Heart left ventricle (tissue), 16 donors: ENCODE results near the gene SRCIN1. TPM values are rescaled to one million over a fixed set of nuclear protein-coding genes. Genes with fewer than 3 reads are reported as not detected.
A peak's percentile ranks its signal among the peaks of the same experiment; 100 is the strongest.

Experiments used
- ATAC-seq, 4 donors: fragments of 200-7000 bp; cut with Tn5 transposase; one replicate each; pipeline ENCODE4 v1.9.1; 2020 to 2022; ENCODE audit warnings: moderate library complexity in 4 of 4, mild to moderate bottlenecking in 3 of 4, moderate number of reproducible peaks in 1 of 4
- DNase-seq, 5 donors: peaks; one replicate each; pipeline ENCODE4 v3.0.0-alpha.2; 2020
- H3K27ac ChIP-seq, 12 donors: fragments of 200-600 bp; sonication (generic) in 4 of 12; one replicate each; pipeline versions ENCODE4 v1.5.0 to v1.8.0; 2016 to 2022; ENCODE audit warnings: mild to moderate bottlenecking in 2 of 12
- H3K27me3 ChIP-seq, 9 donors: fragments of 200-600 bp; sonication (generic) in 2 of 9; one replicate each; pipeline versions ENCODE4 v1.5.1 to v1.8.0; 2016 to 2022; ENCODE audit warnings: mild to moderate bottlenecking in 3 of 9
- H3K36me3 ChIP-seq, 9 donors: fragments of 200-600 bp; sonication (generic) in 2 of 9; one replicate each; pipeline versions ENCODE4 v1.5.0 to v1.8.0; 2018 to 2022; ENCODE audit warnings: mild to moderate bottlenecking in 2 of 9
- H3K4me1 ChIP-seq, 12 donors: fragments of 200-600 bp; sonication (generic) in 4 of 12; one replicate each; pipeline versions ENCODE4 v1.5.0 to v1.8.0; 2016 to 2022; ENCODE audit warnings: mild to moderate bottlenecking in 3 of 12
- H3K4me3 ChIP-seq, 12 donors: fragments of 200-600 bp; sonication (generic) in 4 of 12; one replicate each; pipeline versions ENCODE4 v1.5.0 to v1.8.0; 2017 to 2022; ENCODE audit warnings: mild to moderate bottlenecking in 9 of 12, moderate library complexity in 4 of 12
- H3K9me3 ChIP-seq, 12 donors: fragments of 200-600 bp; sonication (generic) in 4 of 12; one replicate each; pipeline versions ENCODE4 v1.5.0 to v1.8.0; 2016 to 2022; ENCODE audit warnings: mild to moderate bottlenecking in 1 of 12
- CTCF ChIP-seq, 12 donors: fragments of 200-600 bp; sonication (generic) in 4 of 12; IDR thresholded peaks; one replicate each; pipeline versions ENCODE4 v1.5.0 to v1.8.0; 2018 to 2022; ENCODE audit warnings: antibody characterized with exemption in 12 of 12, mild to moderate bottlenecking in 5 of 12
- POLR2A ChIP-seq, 2 donors: fragments of 450-650 bp; IDR thresholded peaks; one replicate each; pipeline ENCODE4 v1.6.1; 2017; ENCODE audit warnings: antibody characterized with exemption in 2 of 2, mild to moderate bottlenecking in 2 of 2, moderate library complexity in 2 of 2
- WGBS, 4 donors: extraction: QIAGEN DNeasy Blood & Tissue Kit in 2 of 4; methylation state at CpG; one replicate each; pipeline versions ENCODE4 v1.1.5 to v1.1.7; 2013 to 2018; 5-methylcytosine and 5-hydroxymethylcytosine counted together
- intact Hi-C, 10 donors: fragments of 100-400 bp; cut with DNase I; formaldehyde crosslinking; loops; one replicate each; pipeline versions ENCODE4 v1.11.1 to v1.14.2; 2022
- polyA plus RNA-seq, 2 donors: library from polyadenylated mRNA; stranded (reverse); fragments of 200-250 nt; gene quantifications; one replicate each; pipeline ENCODE4 v1.2.3, GENCODE V29; 2013
- total RNA-seq, 9 donors: library from RNA; depleted of rRNA in 2 of 9; stranded (reverse); fragments of >200 nt in 2 of 9; fragmentation: NEBNext Ultra II Directional in 3 of 9; extraction: Animal tissue kit (Norgen Biotek cat#: 25700) in 3 of 9; gene quantifications; one replicate each; pipeline versions ENCODE4 v1.1.0 to v1.2.4, GENCODE V29; 2016 to 2023
- donor health status: ischemic (EF 13 %, LVEDD 7.1; RV severe dilation, severe dysfunction).
- donor health status: healthy with polysubstance abuse.
- donor health status: DM: no; HTN: yes; CAD: no.
- donor health status: DM: no; HTN: no; CAD: no.
- donor health status: ischemic (EF 25% LVEDD 6.9; RV normal size, moderate dysfunction).
- donor health status: ischemic (EF 25% LVEDD 5.7; RV mildly dilated, moderate dysfunction).
- donor health status: healthy.
- donor health status: DM: yes; HTN: yes; CAD: no.
- donor health status: ischemic (EF 35%, LVEDD 5.7; RV mildly dilated, moderate dysfunction).
- donor health status: nonischemic (EF 11% LVEDD 7.7; RV severe dilation, severe dysfunction).
- donor health status: DM: yes; HTN: yes; CAD: no.
- donor health status: PGD.
- donor health status: ischemic (EF 29% LVEDD 5.4; RV normal size, mild dysfunction).
- donor health status: nonischemic (EF 23%, LVEDD 6.1; RV moderate dilation, normal function).

Gene SRCIN1
- total and polyA plus RNA-seq, 11 donors: 0.19 to 1.7 (median 0.95) TPM

GRCh38 chr17:38605411-38605840 is 326 bp downstream of the SRCIN1 start:
- DNase-seq (peak in 1 of 5 donors; percentile 44), ATAC-seq (peak in 1 of 4 donors; percentile 5)
- Histone ChIP-seq H3K4me1 (peaks cover 0 to 41% (median 12%) of the 10 kb centered on the region in 12 donors), H3K4me3 (peak overlapping the region in 10 of 12 donors; percentile 26 to 67 (median 57)), H3K27ac (no peak overlapping the region), H3K27me3 (peaks cover 13 to 91% (median 50%) of the 10 kb centered on the region in 9 donors), H3K9me3 (no peaks in the 10 kb centered on the region), H3K36me3 (no peaks in the 10 kb centered on the region)
- TF ChIP-seq CTCF (IDR thresholded peaks at IDR 0.05) (no peak), POLR2A (IDR thresholded peaks at IDR 0.05) (no peak)
- intact Hi-C loops: loop anchor here in 2 of 10 donors (5.0 kb wide), 3 partner anchors 48 to 57 kb away; no protein-coding TSS in a partner anchor
- 1 to 3% (median 2%) methylated on average over 26 to 44 of the region's 44 CpGs for whole genome bisulfite sequencing, 4 donors

- intact Hi-C loops: loop anchor here in 2 of 10 donors (5.0 kb wide), 3 partner anchors 47 to 58 kb away; no protein-coding TSS in a partner anchor
These were observed 1.0 kb downstream of the SRCIN1 start for GRCh38 chr17:38604479-38605403.

GRCh38 chr17:38603786-38604478 is 1.8 kb downstream of the SRCIN1 start:
- peak in 1 of 5 donors; percentile 10 for DNase-seq
- Histone ChIP-seq H3K9me3 (no peaks in the 10 kb centered on the region), H3K4me3 (no peak overlapping the region), H3K36me3 (no peaks in the 10 kb centered on the region), H3K4me1 (peaks cover 0 to 41% (median 12%) of the 10 kb centered on the region in 12 donors), H3K27ac (no peak overlapping the region), H3K27me3 (peaks cover 13 to 91% (median 38%) of the 10 kb centered on the region in 9 donors)
- no peak for TF ChIP-seq CTCF (IDR thresholded peaks at IDR 0.05)
- no peak for TF ChIP-seq POLR2A (IDR thresholded peaks at IDR 0.05)
- intact Hi-C loops: no loop called here
- WGBS, 4 donors: 45 to 59% (median 53%) methylated on average over 6 of the region's 6 CpGs
- no peak for ATAC-seq

More at GRCh38 chr17:38604479-38605403, 1.0 kb downstream of the SRCIN1 start:
- ATAC-seq (no peak), DNase-seq (peak in 1 of 5 donors; percentile 48)
- Histone ChIP-seq H3K4me3 (peak overlapping the region in 3 of 12 donors; percentile 59 to 67 (median 63)), H3K27me3 (peaks cover 13 to 91% (median 45%) of the 10 kb centered on the region in 9 donors), H3K27ac (no peak overlapping the region), H3K4me1 (peaks cover 0 to 41% (median 12%) of the 10 kb centered on the region in 12 donors), H3K36me3 (no peaks in the 10 kb centered on the region), H3K9me3 (no peaks in the 10 kb centered on the region)
- TF ChIP-seq CTCF (IDR thresholded peaks at IDR 0.05): no peak
- WGBS, 4 donors: 0 to 11% (median 6%) methylated on average over 6 to 38 of the region's 38 CpGs
